Loucy (cell line): ENCODE results near the gene CAV2.

Experiments
- EZH2phosphoT487 ChIP-seq: fragments of 200-600 bp; IDR thresholded peaks from 2 replicates; pipeline ENCODE4 v1.6.1; 2018; ENCODE audit warnings: antibody characterized with exemption, mild to moderate bottlenecking, moderate library complexity, borderline replicate concordance
- TF ChIP-seq, protein P1 (sequence below): fragments of 200-600 bp; sonication (generic); conservative IDR thresholded peaks from 2 replicates; pipeline ENCODE4 v1.5.1; 2014; ENCODE audit warnings: mild to moderate bottlenecking, antibody characterized with exemption, low read length

DNA sequence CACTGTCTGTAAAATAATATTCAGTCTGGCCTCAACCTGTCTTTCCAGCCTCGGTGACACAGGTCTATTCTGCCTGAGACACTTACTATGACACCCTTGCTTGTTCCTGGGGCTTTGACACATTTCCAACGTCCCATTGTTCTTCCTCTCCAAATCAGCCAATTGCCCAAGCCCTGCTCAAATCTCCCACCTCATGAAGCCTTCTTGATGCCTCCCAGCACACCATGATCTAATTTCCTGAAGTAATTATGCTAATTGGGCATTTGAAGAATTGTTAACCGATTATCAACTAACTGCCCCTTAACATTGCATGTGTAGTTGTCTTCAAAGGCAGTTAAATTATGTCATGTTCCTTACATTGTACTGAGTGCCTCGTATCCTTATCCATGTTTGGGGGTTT lies 58.4 kb downstream of the CAV2 start:
- TF ChIP-seq, protein P1, sequence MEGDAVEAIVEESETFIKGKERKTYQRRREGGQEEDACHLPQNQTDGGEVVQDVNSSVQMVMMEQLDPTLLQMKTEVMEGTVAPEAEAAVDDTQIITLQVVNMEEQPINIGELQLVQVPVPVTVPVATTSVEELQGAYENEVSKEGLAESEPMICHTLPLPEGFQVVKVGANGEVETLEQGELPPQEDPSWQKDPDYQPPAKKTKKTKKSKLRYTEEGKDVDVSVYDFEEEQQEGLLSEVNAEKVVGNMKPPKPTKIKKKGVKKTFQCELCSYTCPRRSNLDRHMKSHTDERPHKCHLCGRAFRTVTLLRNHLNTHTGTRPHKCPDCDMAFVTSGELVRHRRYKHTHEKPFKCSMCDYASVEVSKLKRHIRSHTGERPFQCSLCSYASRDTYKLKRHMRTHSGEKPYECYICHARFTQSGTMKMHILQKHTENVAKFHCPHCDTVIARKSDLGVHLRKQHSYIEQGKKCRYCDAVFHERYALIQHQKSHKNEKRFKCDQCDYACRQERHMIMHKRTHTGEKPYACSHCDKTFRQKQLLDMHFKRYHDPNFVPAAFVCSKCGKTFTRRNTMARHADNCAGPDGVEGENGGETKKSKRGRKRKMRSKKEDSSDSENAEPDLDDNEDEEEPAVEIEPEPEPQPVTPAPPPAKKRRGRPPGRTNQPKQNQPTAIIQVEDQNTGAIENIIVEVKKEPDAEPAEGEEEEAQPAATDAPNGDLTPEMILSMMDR: no peak
- TF ChIP-seq EZH2phosphoT487: no peak
